SH-SY5Y (cell line): ENCODE results near the gene PSMB5.

Source experiments
- GATA2 ChIP-seq: IDR thresholded peaks from 2 replicates; pipeline ENCODE4 v1.6.1; 2011; ENCODE audit warnings: mild to moderate bottlenecking, low read depth, low read length
- GATA3 ChIP-seq: IDR thresholded peaks from 2 replicates; pipeline ENCODE4 v1.6.1; 2011; ENCODE audit warnings: low read depth, mild to moderate bottlenecking, low read length, moderate library complexity

DNA sequence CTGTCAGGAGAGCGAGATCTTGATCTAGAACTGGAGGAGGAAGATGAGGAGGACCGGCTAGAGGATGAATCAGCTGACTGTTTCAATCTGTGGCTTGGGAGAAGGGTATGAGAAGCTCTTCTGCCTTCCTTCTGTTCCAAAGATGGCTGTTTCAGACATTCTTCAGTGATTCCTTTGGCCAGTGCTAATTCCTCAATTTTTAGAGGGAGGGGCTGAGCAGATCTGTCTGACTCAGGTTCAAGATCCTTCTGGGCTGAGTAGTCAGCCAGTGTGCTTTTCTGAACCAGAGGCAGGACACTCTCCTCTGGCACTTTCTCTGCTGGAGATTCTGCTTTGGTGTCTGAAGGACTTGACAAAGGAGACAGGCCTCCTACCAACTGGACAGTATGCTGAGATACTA lies 45.0 kb upstream of the PSMB5 start:
- TF ChIP-seq GATA2 (no peak), GATA3 (no peak)
